Measurements from ENCODE around the gene ZNF470.

Gene ZNF470

DNA sequence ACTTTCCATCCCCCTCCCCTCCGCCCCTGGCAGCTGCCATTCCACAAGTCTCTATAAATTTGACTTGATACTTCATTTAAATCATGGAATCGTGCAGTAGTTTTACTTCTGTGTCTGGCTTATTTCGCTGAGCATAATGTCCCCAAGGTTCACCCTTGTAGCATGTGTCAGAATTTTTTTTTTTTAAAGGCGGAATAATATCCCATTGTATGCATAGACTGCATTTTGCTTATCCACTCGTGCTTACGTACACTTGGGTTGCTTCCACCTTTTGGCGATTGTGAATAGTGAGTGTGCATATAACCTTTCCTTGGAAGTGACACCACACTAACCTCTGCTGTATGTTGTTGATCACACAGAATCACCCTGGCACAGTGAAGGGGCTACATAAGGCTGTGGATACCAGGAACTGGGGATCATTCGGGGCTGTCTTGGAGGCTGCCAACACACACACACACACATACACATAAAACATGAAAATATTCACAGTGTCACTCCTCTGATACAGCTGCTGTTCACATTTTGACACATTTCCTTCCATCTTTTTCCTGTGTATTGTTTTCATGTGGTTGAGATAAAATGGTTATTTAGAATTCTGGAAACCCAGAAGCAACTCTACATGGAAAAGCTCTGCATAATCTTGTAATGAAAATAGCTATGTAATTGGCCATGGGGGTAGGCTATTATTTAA, 41.2 kb downstream of the ZNF470 start:
- no peak for DNase-seq (ENCODE audit: low spot score)

DNA sequence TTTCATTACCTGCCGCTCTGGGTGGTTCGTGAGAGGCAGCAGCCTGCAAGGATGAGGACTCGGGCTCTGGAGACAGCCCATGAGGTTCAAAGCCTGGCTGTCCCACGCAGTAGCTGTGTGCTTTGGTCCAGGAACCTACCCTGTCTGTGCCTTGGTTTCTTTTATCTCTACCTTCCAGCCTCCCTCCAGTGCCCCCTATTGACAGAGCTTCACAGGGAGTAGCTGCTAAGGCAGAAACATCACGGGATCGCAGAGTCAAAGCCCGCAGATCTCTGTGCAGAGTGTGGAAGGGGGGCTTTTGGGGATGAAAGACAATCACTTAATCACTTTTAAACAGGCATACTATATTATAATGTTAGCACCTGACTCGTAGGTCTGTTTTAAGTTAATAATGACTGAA, 44.0 kb downstream of the ZNF470 start:
- DNase-seq (ENCODE audit: low spot score): no peak

DNA sequence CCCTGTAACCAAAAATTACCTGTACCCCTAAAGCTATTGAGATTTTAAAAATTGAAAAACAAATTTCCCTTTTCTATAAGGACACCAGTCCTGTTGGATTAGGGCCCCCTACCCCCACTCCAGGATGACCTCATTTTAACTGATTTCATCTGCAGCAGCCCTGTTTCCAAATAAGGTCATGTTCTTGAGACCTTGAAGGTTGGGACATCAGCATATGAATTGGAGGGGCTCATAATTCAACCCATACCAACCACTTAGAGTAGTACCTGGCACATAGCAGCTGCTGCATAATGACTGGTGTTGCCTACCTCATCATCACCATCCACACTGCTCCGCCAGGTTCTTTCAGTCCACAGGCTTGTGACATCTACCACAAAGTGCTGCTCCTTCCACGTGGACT, 45.5 kb downstream of the ZNF470 start:
- DNase-seq (ENCODE audit: low spot score): no peak

DNA sequence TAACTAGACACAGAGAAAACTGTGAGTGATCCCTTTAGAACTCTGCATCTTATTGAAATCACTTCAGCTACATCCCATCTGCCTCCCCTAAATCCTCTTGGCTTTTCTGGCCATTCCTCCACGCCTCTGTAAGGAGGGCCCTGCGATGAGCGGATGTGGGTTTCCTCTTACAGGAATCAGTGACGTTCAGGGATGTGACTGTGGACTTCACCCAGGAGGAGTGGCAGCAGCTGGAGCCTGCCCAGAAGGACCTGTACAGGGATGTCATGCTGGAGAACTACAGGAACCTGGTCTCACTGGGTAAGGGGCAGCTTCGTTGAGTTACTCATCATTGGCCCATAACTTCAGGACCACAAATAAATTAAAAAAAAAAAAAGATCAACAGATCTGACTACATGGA, 46.4 kb downstream of the ZNF470 start:
- no peak for DNase-seq (ENCODE audit: low spot score)

DNA sequence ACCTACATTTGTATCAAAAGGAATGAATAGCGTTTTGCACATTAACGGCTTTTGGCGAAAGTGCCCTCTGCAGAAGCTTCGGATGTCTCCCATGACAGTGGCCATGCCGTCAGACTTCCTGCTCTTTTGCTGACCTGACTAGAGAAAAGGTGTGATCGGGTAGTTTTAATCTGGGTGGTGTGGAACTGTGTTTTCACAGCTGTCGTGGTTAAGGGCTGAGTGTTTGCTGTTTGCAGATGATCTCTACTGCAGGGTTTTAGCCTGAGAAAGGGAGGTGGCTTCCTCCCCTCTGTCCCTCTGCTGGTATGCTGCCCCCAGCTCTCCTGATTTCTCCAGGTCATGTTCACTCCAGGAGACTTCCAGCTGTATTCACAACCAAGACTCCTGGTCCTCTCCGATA, 50.3 kb downstream of the ZNF470 start:
- no peak for DNase-seq (ENCODE audit: low spot score)

DNA sequence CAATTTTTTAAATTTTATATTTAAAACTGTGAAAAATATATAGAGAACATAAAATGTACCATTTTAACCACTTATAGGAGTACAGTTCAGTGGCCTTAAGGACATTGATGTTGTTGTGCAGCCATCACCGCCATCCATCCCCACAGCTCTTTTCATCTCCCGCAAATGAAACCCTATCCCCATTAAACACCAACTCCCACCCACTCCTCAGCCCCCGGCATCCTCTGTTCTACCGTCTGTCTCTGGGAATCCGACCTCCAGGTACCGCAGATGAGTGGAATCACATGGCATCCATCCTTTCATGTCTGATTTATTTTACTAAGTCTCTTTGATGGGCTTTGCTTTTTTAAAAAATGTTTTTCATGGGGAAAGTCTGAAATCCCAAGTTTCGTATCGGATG, 51.9 kb downstream of the ZNF470 start:
- DNase-seq (ENCODE audit: low spot score): no peak

DNA sequence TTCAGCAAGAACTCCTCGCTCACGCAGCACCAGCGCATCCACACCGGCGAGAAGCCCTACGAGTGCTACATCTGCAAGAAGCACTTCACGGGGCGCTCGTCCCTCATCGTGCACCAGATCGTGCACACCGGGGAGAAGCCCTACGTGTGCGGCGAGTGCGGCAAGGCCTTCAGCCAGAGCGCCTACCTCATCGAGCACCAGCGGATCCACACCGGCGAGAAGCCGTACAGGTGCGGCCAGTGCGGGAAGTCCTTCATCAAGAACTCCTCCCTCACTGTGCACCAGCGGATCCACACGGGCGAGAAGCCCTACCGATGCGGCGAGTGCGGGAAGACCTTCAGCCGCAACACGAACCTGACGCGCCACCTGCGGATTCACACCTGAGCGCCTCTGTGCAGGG, 55.1 kb downstream of the ZNF470 start:
- no peak for DNase-seq (ENCODE audit: low spot score)

DNA sequence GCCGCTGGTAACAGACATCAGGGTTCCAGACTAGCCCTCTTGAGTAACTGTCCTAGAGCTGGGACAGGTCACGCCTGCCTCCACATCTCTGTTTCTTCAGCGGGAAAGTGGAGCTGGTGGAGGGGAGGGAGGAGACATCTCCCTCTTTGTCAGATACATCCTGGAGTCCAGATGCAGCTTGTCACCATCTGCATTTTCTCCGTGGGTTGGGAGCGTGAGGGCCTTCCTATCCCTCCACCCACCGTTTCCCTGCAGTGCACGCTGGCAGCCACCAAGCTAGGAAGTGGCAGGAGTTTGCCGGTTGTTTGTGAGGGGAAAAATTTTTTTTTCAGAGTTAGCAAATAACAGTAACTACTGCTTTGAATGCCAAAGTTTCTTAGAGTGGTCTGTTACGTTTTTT, 55.7 kb downstream of the ZNF470 start:
- DNase-seq (ENCODE audit: low spot score): no peak

DNA sequence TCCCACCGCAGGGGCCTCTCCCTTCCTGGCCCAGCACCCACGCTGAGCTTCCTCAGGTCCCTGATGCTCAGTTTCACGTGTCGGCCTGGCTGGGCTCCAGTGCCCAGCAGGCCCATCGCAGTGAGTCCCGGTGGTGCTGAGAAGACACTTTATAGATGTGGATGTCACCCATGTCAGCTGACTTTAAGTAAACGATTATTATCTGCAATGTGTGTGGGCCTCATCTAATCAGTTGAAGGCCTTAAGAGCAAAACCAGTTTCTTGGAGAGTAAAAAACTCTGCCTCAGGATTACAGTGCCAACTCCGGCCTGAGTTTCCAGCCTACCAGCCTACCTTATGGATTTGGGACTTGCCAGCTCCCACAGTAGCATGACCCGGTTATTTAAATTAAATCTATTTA, 58.4 kb downstream of the ZNF470 start:
- no peak for DNase-seq (ENCODE audit: low spot score)

DNA sequence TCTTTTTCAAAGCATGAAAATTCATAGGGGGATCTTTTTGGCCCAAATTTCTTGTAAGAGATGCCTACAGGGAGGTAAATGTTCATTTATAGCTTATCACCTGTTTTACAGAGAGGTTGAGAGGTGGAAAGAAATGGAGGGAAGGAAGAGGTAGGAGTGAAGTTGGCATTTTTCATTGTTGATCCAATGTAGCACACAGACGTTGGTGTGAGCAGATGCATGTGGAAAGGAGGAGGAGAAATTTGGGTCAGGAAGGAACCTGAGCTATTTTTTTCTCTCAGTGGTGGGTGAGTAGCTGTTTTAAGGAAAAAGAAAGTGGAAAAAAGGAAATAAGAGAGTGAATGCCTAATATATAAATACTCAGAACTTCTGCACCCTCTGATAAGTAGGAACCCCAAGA, 65.8 kb downstream of the ZNF470 start:
- no peak for DNase-seq (ENCODE audit: low spot score)

DNA sequence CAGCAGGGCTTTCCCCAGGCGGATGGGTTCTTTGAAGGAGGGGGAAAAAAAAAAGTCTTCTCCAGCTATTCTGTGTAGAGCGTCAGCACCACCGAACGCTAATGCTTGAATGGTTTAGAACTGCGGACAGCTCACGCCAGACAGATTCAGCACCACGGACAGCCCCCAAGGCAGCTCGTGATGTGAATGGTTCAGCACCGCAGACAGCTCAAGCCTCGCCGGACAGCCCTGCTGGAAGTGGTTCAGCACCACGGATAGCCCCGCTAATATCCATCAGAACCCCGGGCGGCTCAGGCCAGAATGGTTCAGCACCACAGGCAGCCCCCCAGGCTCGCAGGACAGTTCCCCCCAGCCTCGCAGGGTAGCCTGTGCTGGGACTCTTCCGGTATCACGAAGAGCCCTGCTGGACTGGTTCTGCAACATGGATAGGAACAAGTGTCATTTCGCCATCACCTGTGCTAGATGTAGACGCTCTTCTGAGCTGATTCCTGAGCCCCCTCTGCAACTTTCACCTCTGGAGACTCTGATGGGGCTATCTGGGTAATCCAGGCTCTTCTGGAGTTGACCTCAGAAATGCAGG, 70.8 kb downstream of the ZNF470 start:
- peak; percentile 34 for DNase-seq (ENCODE audit: low spot score)
